Measurements from ENCODE around the gene CPNE5.

Gene CPNE5

DNA sequence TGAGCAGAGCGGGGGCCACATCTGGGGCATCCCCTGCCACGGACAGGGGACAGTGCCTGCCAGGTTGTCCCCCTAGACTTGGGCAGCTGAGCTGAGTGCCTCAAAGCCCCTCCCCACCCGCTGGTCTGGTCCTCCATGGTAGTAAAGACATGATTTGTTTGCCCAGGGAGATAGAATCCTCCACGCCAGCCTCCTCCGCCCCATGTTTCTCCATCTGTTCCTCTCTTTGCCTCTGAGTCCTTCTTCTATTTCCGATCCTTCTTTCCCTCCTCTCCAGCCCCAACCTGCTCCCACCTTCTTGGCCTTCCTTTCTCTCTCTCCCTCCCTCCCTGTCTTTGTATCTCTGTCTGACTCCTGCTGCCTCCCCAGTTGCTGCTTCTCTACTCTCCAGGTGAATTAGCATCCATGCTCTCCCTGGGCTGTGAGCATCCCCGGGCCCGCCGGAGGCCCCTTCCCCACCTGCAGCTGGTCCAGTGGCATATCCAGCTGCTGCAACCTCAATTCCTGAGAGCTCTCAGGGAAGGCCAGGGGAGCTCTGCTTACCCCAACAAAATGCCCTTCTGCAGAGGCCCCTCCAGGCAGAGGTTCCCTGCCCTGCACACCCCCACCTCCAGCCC lies 45.8 kb downstream of the CPNE5 start:
- H2AFZ ChIP-seq (ENCODE audit: low read length), result no peak overlapping the region
- no peaks in the 10 kb centered on the region for H3K9me2 ChIP-seq (replicated peaks; ENCODE audit: low read depth, low read length)
- H3K27me3 ChIP-seq (ENCODE audit: insufficient read depth, low read length, poor library complexity, severe bottlenecking), result no peaks in the 10 kb centered on the region
- H3K9me3 ChIP-seq (ENCODE audit: insufficient read depth, low read depth, low read length), result no peaks in the 10 kb centered on the region
- H3K9ac ChIP-seq (ENCODE audit: low read depth, low read length, poor library complexity, severe bottlenecking), result peak overlapping the region; percentile 25
- no peaks in the 10 kb centered on the region for H3K79me2 ChIP-seq (ENCODE audit: insufficient read depth, low read length)
- no peaks in the 10 kb centered on the region for H4K20me1 ChIP-seq (ENCODE audit: insufficient read depth, low read length, poor library complexity, severe bottlenecking)
- no peaks in the 10 kb centered on the region for H3F3A ChIP-seq (ENCODE audit: low read depth)
- H3K36me3 ChIP-seq (ENCODE audit: insufficient read depth, low read length), result no peaks in the 10 kb centered on the region
- no peak overlapping the region for H3K4me3 ChIP-seq (ENCODE audit: low read length, poor library complexity, severe bottlenecking)
- TF ChIP-seq EZH2phosphoT487 (IDR thresholded peaks at IDR 0.05; ENCODE audit: borderline replicate concordance), result no peak
- TF ChIP-seq, protein P1, sequence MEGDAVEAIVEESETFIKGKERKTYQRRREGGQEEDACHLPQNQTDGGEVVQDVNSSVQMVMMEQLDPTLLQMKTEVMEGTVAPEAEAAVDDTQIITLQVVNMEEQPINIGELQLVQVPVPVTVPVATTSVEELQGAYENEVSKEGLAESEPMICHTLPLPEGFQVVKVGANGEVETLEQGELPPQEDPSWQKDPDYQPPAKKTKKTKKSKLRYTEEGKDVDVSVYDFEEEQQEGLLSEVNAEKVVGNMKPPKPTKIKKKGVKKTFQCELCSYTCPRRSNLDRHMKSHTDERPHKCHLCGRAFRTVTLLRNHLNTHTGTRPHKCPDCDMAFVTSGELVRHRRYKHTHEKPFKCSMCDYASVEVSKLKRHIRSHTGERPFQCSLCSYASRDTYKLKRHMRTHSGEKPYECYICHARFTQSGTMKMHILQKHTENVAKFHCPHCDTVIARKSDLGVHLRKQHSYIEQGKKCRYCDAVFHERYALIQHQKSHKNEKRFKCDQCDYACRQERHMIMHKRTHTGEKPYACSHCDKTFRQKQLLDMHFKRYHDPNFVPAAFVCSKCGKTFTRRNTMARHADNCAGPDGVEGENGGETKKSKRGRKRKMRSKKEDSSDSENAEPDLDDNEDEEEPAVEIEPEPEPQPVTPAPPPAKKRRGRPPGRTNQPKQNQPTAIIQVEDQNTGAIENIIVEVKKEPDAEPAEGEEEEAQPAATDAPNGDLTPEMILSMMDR (conservative IDR thresholded peaks at IDR 0.05; ENCODE audit: low read length), result no peak
- no peak overlapping the region for H3K4me2 ChIP-seq (ENCODE audit: low read depth, low read length, poor library complexity, severe bottlenecking)
- H3K4me1 ChIP-seq (ENCODE audit: insufficient read depth, low read length, poor library complexity, severe bottlenecking), result peaks cover 16% of the 10 kb centered on the region

DNA sequence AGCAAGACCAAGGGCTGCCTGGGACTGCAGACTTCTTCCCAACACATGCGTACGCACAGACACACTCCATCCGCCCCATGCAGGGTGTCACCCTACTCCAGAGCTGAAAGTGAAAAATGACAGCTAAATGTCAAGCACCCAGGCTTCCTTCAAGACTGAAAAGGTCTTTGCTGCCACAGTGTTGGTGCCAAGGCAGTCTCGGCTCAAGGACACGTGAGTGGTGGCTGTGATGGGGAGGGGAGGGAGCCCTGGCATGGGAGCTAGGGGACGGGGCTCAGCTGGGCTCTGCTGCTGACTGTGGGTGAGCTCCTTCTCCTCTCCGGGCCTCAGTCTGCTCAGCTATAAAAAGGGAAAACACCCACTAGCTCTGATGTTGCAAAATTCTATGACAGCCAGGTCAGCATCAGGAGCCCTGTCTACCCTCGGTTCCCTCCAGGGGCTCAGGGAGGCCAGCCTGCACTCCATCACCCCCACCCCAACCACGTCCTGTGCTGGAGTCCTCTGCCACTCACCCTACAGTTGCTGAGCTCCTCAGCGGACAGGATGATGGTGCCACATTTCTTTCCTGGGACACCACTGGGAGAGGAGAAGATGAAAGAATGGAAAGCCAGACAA lies 47.6 kb downstream of the CPNE5 start:
- Histone ChIP-seq H3K4me3 (ENCODE audit: low read length, poor library complexity, severe bottlenecking) (no peak overlapping the region), H3K4me2 (ENCODE audit: low read depth, low read length, poor library complexity, severe bottlenecking) (no peak overlapping the region), H3K79me2 (ENCODE audit: insufficient read depth, low read length) (no peaks in the 10 kb centered on the region), H3K36me3 (ENCODE audit: insufficient read depth, low read length) (no peaks in the 10 kb centered on the region), H3K27me3 (ENCODE audit: insufficient read depth, low read length, poor library complexity, severe bottlenecking) (no peaks in the 10 kb centered on the region), H3K9me2 (replicated peaks; ENCODE audit: low read depth, low read length) (no peaks in the 10 kb centered on the region), H2AFZ (ENCODE audit: low read length) (no peak overlapping the region), H3K9ac (ENCODE audit: low read depth, low read length, poor library complexity, severe bottlenecking) (no peak overlapping the region), H3K4me1 (ENCODE audit: insufficient read depth, low read length, poor library complexity, severe bottlenecking) (peaks cover 16% of the 10 kb centered on the region), H4K20me1 (ENCODE audit: insufficient read depth, low read length, poor library complexity, severe bottlenecking) (no peaks in the 10 kb centered on the region), H3K9me3 (ENCODE audit: insufficient read depth, low read depth, low read length) (no peaks in the 10 kb centered on the region), H3F3A (ENCODE audit: low read depth) (no peaks in the 10 kb centered on the region)
- TF ChIP-seq, protein P1 (conservative IDR thresholded peaks at IDR 0.05; ENCODE audit: low read length), result no peak
- no peak for TF ChIP-seq EZH2phosphoT487 (IDR thresholded peaks at IDR 0.05; ENCODE audit: borderline replicate concordance)

DNA sequence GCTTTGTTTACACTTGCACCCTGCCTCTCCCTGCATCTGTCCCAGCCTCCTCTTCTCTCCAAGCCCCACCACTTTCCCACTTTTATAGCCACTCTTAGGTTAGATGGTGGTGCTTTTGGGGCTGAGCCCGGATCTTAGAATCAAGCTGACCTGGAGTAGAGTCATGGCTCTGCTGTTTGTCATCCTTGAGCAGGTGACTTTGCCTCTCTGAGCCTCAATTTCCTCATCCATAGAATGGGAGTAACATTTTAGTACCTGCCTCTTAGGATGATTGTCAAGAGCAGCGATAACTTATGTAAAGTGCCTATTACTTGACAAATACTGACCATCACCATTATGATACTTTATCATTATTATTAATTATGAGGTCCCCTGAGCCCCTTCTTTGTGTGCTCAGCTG lies 48.2 kb downstream of the CPNE5 start:
- H4K20me1 ChIP-seq (ENCODE audit: insufficient read depth, low read length, poor library complexity, severe bottlenecking), result no peaks in the 10 kb centered on the region
- no peak for TF ChIP-seq EZH2phosphoT487 (IDR thresholded peaks at IDR 0.05; ENCODE audit: borderline replicate concordance)
- TF ChIP-seq, protein P1 (conservative IDR thresholded peaks at IDR 0.05; ENCODE audit: low read length), result no peak
- no peaks in the 10 kb centered on the region for H3F3A ChIP-seq (ENCODE audit: low read depth)
- no peaks in the 10 kb centered on the region for H3K36me3 ChIP-seq (ENCODE audit: insufficient read depth, low read length)
- H3K27me3 ChIP-seq (ENCODE audit: insufficient read depth, low read length, poor library complexity, severe bottlenecking), result no peaks in the 10 kb centered on the region
- no peaks in the 10 kb centered on the region for H3K9me2 ChIP-seq (replicated peaks; ENCODE audit: low read depth, low read length)
- no peaks in the 10 kb centered on the region for H3K79me2 ChIP-seq (ENCODE audit: insufficient read depth, low read length)
- no peak overlapping the region for H3K4me2 ChIP-seq (ENCODE audit: low read depth, low read length, poor library complexity, severe bottlenecking)
- H3K9ac ChIP-seq (ENCODE audit: low read depth, low read length, poor library complexity, severe bottlenecking), result no peak overlapping the region
- no peaks in the 10 kb centered on the region for H3K9me3 ChIP-seq (ENCODE audit: insufficient read depth, low read depth, low read length)
- H3K4me1 ChIP-seq (ENCODE audit: insufficient read depth, low read length, poor library complexity, severe bottlenecking), result peaks cover 10% of the 10 kb centered on the region
- no peak overlapping the region for H3K4me3 ChIP-seq (ENCODE audit: low read length, poor library complexity, severe bottlenecking)
- H2AFZ ChIP-seq (ENCODE audit: low read length), result no peak overlapping the region

All from Loucy (cell line).